K562 (cell line): Measurements from ENCODE around the gene PUM1. TPM values are rescaled to one million over a fixed set of nuclear protein-coding genes. Genes with fewer than 3 reads are reported as not detected.
A peak's percentile ranks its signal among the peaks of the same experiment; 100 is the strongest.

Experiments
- BHLHE40 ChIP-seq: IDR thresholded peaks from 2 replicates; pipeline ENCODE4 v1.6.1; 2011; ENCODE audit warnings: low read length, improper control_type of control experiment
- CC2D1A ChIP-seq: fragments of 450-650 bp; IDR thresholded peaks from 2 replicates; pipeline ENCODE4 v1.6.1; 2017; ENCODE audit warnings: mild to moderate bottlenecking
- CREM ChIP-seq: IDR thresholded peaks from 2 replicates; pipeline ENCODE4 v1.6.1; 2014; ENCODE audit warnings: antibody characterized with exemption, low read depth
- CXXC5 ChIP-seq: fragments of 250-450 bp; sonication (Bioruptor Pico); IDR thresholded peaks from 2 replicates; pipeline ENCODE4 v1.8.0; 2022; ENCODE audit warnings: inconsistent platforms, mild to moderate bottlenecking, moderate library complexity
- DPF2 ChIP-seq: fragments of 450-650 bp; IDR thresholded peaks from 2 replicates; pipeline ENCODE4 v1.6.1; 2016
- HDAC8 ChIP-seq: fragments of 450-650 bp; IDR thresholded peaks from 2 replicates; pipeline ENCODE4 v1.6.1; 2016; ENCODE audit warnings: mild to moderate bottlenecking, missing genetic modification characterization, moderate library complexity, missing compliant biosample characterization
- HDGF ChIP-seq: fragments of 450-650 bp; IDR thresholded peaks from 2 replicates; pipeline ENCODE4 v1.6.1; 2016
- HES1 ChIP-seq: fragments of 450-650 bp; IDR thresholded peaks from 2 replicates; pipeline ENCODE4 v1.6.1; 2016; ENCODE audit warnings: low read depth, mild to moderate bottlenecking, moderate library complexity
- KDM2B ChIP-seq: fragments of 250-450 bp; sonication (Bioruptor Pico); IDR thresholded peaks from 2 replicates; pipeline ENCODE4 v1.8.0; 2021; ENCODE audit warnings: mild to moderate bottlenecking, moderate library complexity
- MAFK ChIP-seq: IDR thresholded peaks from 2 replicates; pipeline ENCODE4 v1.6.1; 2011; ENCODE audit warnings: low read length, improper control_type of control experiment
- MCM5 ChIP-seq: fragments of 450-650 bp; IDR thresholded peaks from 2 replicates; pipeline ENCODE4 v1.6.1; 2016; ENCODE audit warnings: low read depth
- PHTF2 ChIP-seq: fragments of 250-450 bp; sonication (Bioruptor Pico); IDR thresholded peaks from 2 replicates; pipeline ENCODE4 v1.5.0; 2021; ENCODE audit warnings: mild to moderate bottlenecking
- RBM17 ChIP-seq: fragments of 200-400 bp; formaldehyde crosslinking; IDR thresholded peaks from 2 replicates; pipeline ENCODE4 v1.6.1; 2017; ENCODE audit warnings: low read depth, mild to moderate bottlenecking, low read length, borderline replicate concordance
- SMAD4 ChIP-seq: fragments of 250-450 bp; sonication (Bioruptor Pico); conservative IDR thresholded peaks from 2 replicates; pipeline ENCODE4 v1.8.0; 2021; ENCODE audit warnings: inconsistent platforms, mild to moderate bottlenecking, moderate library complexity
- SNIP1 ChIP-seq: fragments of 450-650 bp; IDR thresholded peaks from 2 replicates; pipeline ENCODE4 v1.7.1; 2017; ENCODE audit warnings: low read depth, mild to moderate bottlenecking
- TFAP4 ChIP-seq: sonication (generic); formaldehyde crosslinking; IDR thresholded peaks from 2 replicates; pipeline ENCODE4 v1.8.0; 2022; ENCODE audit warnings: missing genetic modification reagents, mild to moderate bottlenecking, moderate library complexity, borderline replicate concordance
- XRCC4 ChIP-seq: IDR thresholded peaks from one replicate; pipeline ENCODE4 v1.6.1; 2011; ENCODE audit not compliant: insufficient read depth, insufficient read length; ENCODE audit errors: extremely low read depth
- ZBTB34 ChIP-seq: fragments of 250-450 bp; sonication (Bioruptor Pico); IDR thresholded peaks from 2 replicates; pipeline ENCODE4 v1.8.0; 2021; ENCODE audit warnings: mild to moderate bottlenecking, moderate library complexity
- ZFP36 ChIP-seq: fragments of 150-350 bp; IDR thresholded peaks from 2 replicates; pipeline ENCODE4 v1.6.1; 2018; ENCODE audit warnings: low read length, low read depth; ENCODE audit not compliant: partially characterized antibody
- ZNF445 ChIP-seq: fragments of 250-450 bp; sonication (Bioruptor Pico); IDR thresholded peaks from 2 replicates; pipeline ENCODE4 v1.4.0; 2020; ENCODE audit warnings: low read depth, mild to moderate bottlenecking, moderate library complexity
- polyA plus RNA-seq, 8 experiments: library from polyadenylated mRNA; depleted of rRNA in 4 of 8; stranded (reverse) in 5 of 8; unstranded in 3 of 8; fragments of >200 nt; fragmentation: Nextera tagmentation in 2 of 8; fragmentation: Illumina TruSeq in 1 of 8; extraction: Ambion mirVana in 2 of 8; extraction: Trizol in 1 of 8; gene quantifications; 2 replicates each; pipeline versions ENCODE4 v1.2.1 to v1.2.3, GENCODE V29; 2011 to 2014; ENCODE audit warnings: inconsistent platforms in 1 of 8, missing spikeins in 1 of 8
- total RNA-seq, 7 experiments: library from RNA; depleted of rRNA in 6 of 7; stranded (reverse); fragments of >200 nt in 6 of 7; fragmentation: Illumina TruSeq in 2 of 7; extraction: Trizol in 2 of 7; gene quantifications; 2 replicates each; pipeline versions ENCODE4 v1.2.1 to v1.2.3, GENCODE V29; 2011 to 2021; ENCODE audit warnings: low replicate concordance in 1 of 7

Gene PUM1
- total and polyA plus RNA-seq, 9 of the 15 experiments (the other 6 are each of a cell fraction or from before 2014, with no cell fraction given) = 37.7 to 104 (median 55.7) TPM

- no peak; the same call in 1 of the 2 replicates for TF ChIP-seq BHLHE40
- peak; percentile 46 for TF ChIP-seq CREM
- no peak for TF ChIP-seq XRCC4
- TF ChIP-seq ZFP36 = no peak
- no peak for TF ChIP-seq RBM17
- no peak for TF ChIP-seq MCM5
- TF ChIP-seq ZNF445 (CRISPR knock-in tag) = no peak
- peak; percentile 70; the same call in 1 of the 2 replicates for TF ChIP-seq HES1
- TF ChIP-seq CXXC5 (CRISPR knock-in tag) = 0 out of 2 replicates have a peak, but pooled peaks have one; percentile 26
- peak; percentile 73 for TF ChIP-seq SMAD4 (CRISPR knock-in tag)
- peak; percentile 50; the same call in 1 of the 2 replicates for TF ChIP-seq CC2D1A
- TF ChIP-seq DPF2 = peak; percentile 78
- no peak for TF ChIP-seq PHTF2
- TF ChIP-seq SNIP1 = no peak
- TF ChIP-seq HDGF = peak; percentile 70; the same call in 1 of the 2 replicates
- no peak for TF ChIP-seq MAFK
- no peak for TF ChIP-seq KDM2B (CRISPR knock-in tag)
- no peak for TF ChIP-seq HDAC8
- no peak; the same call in 1 of the 2 replicates for TF ChIP-seq TFAP4 (CRISPR knock-in tag)
- no peak for TF ChIP-seq ZBTB34
Measured at GRCh38 chr1:31084782-31085569, 19.5 kb upstream of the PUM1 start (continued).
